GOT3 (cell line): ENCODE measurements around the gene DKKL1.
"Not testable (repeated sequence)": the region's sequence is repeated elsewhere in the genome, so short reads cannot be mapped to it uniquely, and the experiment has no call there.

Source experiments
- DNase-seq: peaks from one replicate; lab custom pipeline; 2025; ENCODE audit warnings: mixed read lengths; lab: John Stamatoyannopoulos, UW

DKKL1 gene

DNA sequence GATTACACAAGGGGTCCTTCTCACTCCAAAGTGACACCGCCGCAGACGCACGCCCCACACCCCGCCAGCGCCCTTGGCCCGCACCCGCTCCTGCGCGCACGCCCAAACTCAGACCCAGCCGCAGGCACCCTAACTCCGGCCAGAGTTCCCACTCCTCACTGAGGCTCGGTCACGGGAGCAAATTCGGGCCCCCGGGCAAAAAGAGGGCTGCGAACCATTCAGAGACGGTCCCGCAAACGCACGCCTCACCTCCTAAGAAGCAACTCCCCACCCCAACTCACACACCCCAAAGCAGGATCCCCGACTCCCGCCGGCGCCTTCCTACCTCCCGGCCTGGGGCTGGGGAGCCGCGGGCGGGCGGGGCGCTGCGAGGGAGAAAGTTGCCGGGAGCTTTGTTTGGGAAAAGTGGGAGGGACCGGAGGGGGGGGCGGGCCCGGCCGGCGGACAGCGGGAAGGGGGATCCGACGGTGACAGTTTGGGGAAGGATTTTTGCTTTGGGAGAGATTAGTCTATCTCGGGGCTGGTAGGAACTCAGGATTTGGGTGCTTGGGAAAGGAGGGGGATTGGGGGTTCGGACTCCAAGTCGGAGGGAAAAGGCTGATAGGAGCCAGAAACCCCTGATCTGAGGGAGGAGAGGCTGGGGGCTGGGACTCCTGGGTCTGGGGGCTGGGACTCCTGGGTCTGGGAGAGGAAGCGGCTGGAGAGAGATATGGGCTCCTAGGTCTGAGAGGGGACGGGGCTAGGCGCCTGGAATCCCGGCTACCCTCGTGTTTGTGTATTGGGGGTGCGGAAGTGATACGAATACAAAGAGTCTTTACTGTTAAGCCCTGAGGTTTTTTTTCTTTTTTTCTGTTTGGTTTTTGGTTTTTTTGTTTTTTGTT is 1.4 kb upstream of the DKKL1 start, which contains the start of gene TEAD2:
TEAD2 (minus strand) TSS at position 369 of the 881 bp plus-strand sequence. CDS start 2,341 bp downstream, outside the sequence.
- no peak for DNase-seq

DNA sequence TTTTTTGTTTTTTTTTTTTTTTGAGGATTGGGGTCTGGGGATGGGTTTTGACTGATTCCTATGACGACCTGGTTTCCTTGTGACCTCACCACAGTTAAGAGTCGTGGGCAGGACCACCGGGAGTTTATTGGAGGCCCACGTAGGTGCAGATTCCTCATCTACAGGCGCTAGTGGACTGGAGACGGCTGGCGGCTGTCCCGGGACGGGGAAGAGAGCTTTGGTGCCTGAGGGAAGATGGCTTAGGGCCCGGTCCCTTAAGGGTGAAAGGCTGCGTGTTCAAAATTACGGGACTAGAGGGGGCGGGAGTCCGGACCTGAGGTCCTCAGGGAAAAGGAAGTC is 779 bp upstream of the DKKL1 start:
- DNase-seq = no peak

DNA sequence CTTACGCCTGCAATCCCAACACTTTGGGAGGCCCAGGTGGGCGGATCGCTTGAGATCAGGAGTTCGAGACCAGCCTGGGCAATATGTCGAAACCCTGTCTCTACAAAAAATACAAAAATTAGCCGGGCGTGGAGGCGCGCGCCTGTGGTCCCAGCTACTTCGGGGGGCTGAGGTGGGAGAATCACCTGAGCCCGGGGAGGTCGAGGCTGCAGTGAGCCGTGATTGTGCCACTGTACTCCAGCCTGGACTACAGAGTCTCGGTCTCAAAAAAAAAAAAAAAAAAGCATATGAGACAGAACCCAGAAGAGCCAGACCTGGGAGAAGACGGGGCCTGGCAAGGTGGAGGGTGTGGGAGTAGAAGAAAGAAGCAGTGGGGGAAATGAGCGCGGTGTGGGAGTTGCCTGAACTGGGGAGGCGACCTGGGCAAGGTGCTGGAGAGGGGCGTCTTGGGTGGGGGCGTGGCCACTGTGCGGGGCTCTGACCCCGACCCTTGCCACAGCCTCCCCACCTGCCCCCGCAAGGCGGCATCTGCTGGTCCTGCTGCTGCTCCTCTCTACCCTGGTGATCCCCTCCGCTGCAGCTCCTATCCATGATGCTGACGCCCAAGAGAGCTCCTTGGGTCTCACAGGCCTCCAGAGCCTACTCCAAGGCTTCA is 533 bp downstream of the DKKL1 start:
- DNase-seq = no peak

GRCh38 chr19:49366110-49366509 is 2.4 kb downstream of the DKKL1 start:
- DNase-seq = no peak

DNA sequence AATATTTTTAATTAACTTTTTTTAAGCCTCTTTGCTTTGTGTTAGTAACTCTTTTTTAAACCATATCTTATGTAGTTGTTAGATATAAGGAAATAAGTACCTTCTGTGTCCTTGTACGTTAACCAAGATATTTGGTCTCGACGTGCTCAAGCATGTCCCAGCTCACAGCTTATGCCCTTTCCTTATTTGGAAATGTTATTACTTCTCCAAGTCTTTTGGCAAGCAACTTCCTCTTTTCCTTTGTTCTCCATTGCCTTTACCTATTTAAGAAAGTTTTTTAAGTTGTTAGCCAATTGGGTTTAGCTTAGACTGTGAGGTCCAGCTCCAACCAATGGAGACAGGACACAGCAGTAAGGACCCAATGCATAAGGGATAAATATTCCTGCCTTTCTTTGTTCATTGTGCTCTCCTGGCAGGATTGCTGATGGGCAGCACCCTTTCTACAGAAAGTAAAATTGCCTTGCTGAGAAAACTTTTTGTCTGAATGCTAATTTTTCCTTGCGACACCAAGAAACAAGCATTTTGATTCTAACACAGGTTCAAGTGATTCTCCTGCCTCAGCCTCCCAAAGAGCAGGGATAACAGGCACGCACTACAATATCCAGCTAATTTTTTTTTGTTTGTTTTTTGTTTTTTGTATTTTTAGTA is 5.2 kb downstream of the DKKL1 start:
- no peak for DNase-seq

- DNase-seq = no peak
These were observed 7.5 kb downstream of the DKKL1 start for GRCh38 chr19:49371184-49371583.

DNA sequence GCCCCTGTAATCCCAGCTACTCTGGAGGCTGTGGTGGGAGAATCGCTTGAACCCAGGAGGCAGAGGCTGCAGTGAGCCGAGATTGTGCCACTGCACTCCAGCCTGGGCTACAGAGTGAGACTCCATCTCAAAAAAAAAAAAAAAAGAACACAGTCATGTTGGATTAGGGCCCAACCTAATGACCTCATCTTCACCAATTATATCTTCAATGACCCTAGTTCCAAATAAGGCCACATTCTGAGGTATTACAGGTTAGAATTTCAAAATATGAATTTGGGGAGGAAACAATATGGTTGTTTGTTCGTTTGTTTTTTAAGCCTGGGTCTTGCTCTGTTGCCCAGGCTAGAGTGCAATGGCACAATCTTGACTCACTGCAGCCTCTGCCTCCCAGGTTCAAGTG is 9.5 kb downstream of the DKKL1 start:
- DNase-seq = not testable (repeated sequence)

- no peak for DNase-seq
These were observed 11.2 kb downstream of the DKKL1 start for GRCh38 chr19:49374665-49375434.

GRCh38 chr19:49378512-49378911 is 14.8 kb downstream of the DKKL1 start:
- no peak for DNase-seq

DNA sequence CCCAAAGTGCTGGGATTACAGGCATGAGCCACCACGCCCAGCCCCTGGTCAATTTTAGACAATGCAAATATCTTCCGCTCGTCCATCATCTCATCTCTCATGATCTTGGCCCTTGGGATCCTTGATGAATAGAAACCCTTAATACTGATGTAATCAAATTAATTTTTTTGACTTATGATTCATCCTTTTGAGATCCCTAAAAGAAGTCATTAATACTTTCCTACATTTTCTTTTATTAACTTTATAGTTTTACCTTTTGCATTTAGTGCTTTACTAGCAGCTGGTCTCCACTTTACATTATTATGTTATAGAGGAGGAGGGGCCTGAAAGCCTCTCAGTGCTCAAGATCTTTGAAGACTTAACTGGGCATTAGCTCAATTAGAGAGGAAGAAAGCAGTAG is 16.7 kb downstream of the DKKL1 start:
- DNase-seq = no peak

GRCh38 chr19:49382639-49383038 is 19.0 kb downstream of the DKKL1 start:
- no peak for DNase-seq

DNA sequence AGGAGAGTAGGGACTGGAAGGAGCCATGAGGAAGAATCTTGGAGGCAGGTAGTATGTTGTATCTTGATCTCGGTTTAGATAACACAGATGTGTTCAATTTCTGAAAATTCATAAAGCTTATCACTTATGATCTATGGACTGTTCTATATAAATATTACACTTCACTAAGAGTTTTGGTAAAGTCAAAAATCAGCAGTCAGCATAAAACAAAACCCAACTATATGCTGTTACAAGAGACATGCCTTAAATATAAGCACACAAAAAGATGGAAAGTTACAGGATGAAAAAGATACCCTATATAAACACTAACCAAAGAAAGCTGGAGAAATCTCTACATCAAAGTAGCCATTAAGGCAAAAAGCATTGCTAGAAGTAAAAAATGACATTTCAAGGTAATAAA is 19.9 kb downstream of the DKKL1 start:
- DNase-seq = no peak

DNA sequence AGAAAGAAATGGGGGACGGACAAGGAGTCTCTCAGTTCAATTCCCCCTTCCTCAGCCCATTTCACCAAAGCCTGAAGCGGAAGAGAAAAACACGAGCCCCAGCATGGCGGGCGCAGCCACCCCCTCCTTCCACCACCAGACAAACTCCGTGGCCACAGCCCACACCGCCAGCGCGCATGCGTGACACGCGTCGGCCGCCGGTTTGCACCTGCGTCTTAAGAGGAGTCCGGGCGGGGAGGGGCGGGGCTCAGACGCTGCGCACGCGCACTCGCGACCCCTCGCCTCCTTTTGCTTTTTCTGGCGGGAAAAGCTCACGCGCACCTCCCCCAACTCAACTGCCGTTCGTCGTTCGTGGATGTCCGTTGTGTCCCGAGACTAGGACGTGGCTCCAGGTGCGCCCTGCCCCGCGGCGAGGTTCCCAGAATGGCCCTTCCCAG is 24.3 kb downstream of the DKKL1 start, which contains the start of gene KASH5:
KASH5 (plus strand) TSS at position 314 of the 437 bp plus-strand sequence. CDS start 2,635 bp downstream, outside the sequence.
- peak; percentile 42 for DNase-seq

DNA sequence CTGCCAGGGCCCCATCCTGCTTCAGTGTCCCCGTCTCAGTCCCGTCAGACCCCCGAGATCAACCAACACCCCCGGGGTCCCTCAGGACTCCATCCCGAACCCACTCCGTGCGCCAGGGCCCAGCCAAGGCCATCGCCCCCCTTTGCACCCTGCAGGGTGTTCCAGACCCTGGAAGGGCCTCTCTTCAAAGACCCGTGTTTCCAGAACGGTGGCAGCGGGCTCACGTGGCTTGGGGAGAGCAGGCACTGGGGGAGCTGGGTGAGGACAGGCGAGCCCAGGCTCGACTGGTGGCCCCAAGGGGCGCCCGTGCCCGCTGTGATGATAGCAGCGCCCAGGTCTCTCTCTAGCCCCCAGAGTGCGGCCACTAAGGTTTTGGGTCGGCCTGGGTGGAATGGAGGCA is 25.7 kb downstream of the DKKL1 start:
- no peak for DNase-seq

- DNase-seq = no peak
These were observed 26.7 kb downstream of the DKKL1 start for GRCh38 chr19:49390131-49390928.

GRCh38 chr19:49390929-49391359 is 27.3 kb downstream of the DKKL1 start:
- no peak for DNase-seq

GRCh38 chr19:49391581-49392399 is 28.1 kb downstream of the DKKL1 start:
- DNase-seq = no peak

DNA sequence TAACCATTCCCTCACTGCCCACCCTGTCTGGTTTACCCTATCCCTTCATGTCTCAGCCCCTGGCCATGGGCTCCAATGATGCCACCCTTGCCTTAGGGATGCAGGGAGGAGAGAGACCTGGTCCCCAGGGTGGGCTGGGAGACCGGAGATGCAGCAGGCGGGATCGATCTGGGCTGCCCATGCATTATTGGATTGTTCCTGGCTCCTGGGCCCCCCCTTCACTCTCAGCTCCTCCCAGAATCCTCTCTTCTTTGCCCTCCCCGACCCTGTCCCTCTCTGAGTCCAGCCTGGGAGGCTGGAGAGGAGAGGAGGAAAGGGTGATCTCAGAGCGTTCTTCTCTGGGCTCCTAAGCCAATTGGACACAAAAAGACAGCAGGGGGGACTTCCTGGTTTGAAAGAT is 30.2 kb downstream of the DKKL1 start:
- no peak for DNase-seq

- DNase-seq = no peak
These were observed 32.1 kb downstream of the DKKL1 start for GRCh38 chr19:49395581-49396407.
